OCI-LY1 (cell line): ENCODE data around the gene CLDN5.
"Not testable (repeated sequence)": the region's sequence is repeated elsewhere in the genome, so short reads cannot be mapped to it uniquely, and the experiment has no call there.

Experiments used
- H2AFZ ChIP-seq: fragments of 200-600 bp; sonication (generic), shearing (Covaris generic); 2 replicates; pipeline ENCODE4 v1.6.0; 2014; ENCODE audit warnings: antibody characterized with exemption, mild to moderate bottlenecking, low read length
- H3F3A ChIP-seq: fragments of 200-600 bp; sonication (generic), shearing (Covaris generic); 2 replicates; pipeline ENCODE4 v1.6.0; 2014; ENCODE audit warnings: mild to moderate bottlenecking, antibody characterized with exemption, low read length, moderate library complexity; ENCODE audit not compliant: insufficient read depth
- H3K27ac ChIP-seq: fragments of 200-600 bp; sonication (generic); 2 replicates; pipeline ENCODE4 v1.5.1; 2014; ENCODE audit warnings: low read length, mixed run types, mild to moderate bottlenecking, low read depth; ENCODE audit not compliant: poor library complexity, severe bottlenecking
- H3K27me3 ChIP-seq: fragments of 200-600 bp; sonication (generic); 2 replicates; pipeline ENCODE4 v1.6.0; 2014; ENCODE audit warnings: antibody characterized with exemption, mild to moderate bottlenecking, low read length, moderate library complexity; ENCODE audit not compliant: insufficient read depth
- H3K36me3 ChIP-seq: fragments of 200-600 bp; sonication (generic); 2 replicates; pipeline ENCODE4 v1.6.1; 2014; ENCODE audit warnings: mild to moderate bottlenecking, antibody characterized with exemption, low read length, moderate library complexity, mixed read lengths; ENCODE audit not compliant: insufficient read depth
- H3K4me1 ChIP-seq: fragments of 200-600 bp; sonication (generic); 2 replicates; pipeline ENCODE4 v1.5.1; 2014; ENCODE audit warnings: mild to moderate bottlenecking, low read length, moderate library complexity; ENCODE audit not compliant: insufficient read depth, severe bottlenecking
- H3K4me2 ChIP-seq: fragments of 200-600 bp; sonication (generic), shearing (Covaris generic); 2 replicates; pipeline ENCODE4 v1.6.1; 2014; ENCODE audit warnings: low read length
- H3K4me3 ChIP-seq: fragments of 200-600 bp; sonication (generic); 2 replicates; pipeline ENCODE4 v1.5.1; 2014; ENCODE audit warnings: low read length, low read depth, mild to moderate bottlenecking, mixed read lengths; ENCODE audit not compliant: poor library complexity, severe bottlenecking
- H3K79me2 ChIP-seq: fragments of 200-600 bp; shearing (Covaris generic); 2 replicates; pipeline ENCODE4 v1.6.1; 2016; ENCODE audit warnings: mixed run types, low read length, mixed read lengths; ENCODE audit not compliant: insufficient read depth
- H3K9ac ChIP-seq: fragments of 200-600 bp; sonication (generic), shearing (Covaris generic); 2 replicates; pipeline ENCODE4 v1.6.1; 2014; ENCODE audit warnings: mild to moderate bottlenecking, low read length, mixed read lengths
- H3K9me2 ChIP-seq: fragments of 200-600 bp; sonication (generic), shearing (Covaris generic); 2 replicates; pipeline ENCODE4 v1.6.1; 2014; ENCODE audit warnings: low read depth, mild to moderate bottlenecking, low read length, mixed read lengths
- H3K9me3 ChIP-seq: fragments of 200-600 bp; shearing (Covaris generic); 2 replicates; pipeline ENCODE4 v1.6.1; 2014; ENCODE audit warnings: low read length, mixed read lengths
- H4K20me1 ChIP-seq: fragments of 200-600 bp; sonication (generic), shearing (Covaris generic); 2 replicates; pipeline ENCODE4 v1.6.0; 2016; ENCODE audit warnings: mild to moderate bottlenecking, low read length; ENCODE audit not compliant: insufficient read depth
- EZH2 ChIP-seq: fragments of 200-600 bp; sonication (generic), shearing (Covaris generic); IDR thresholded peaks from 2 replicates; pipeline ENCODE4 v1.8.0; 2017; ENCODE audit warnings: borderline replicate concordance, mixed run types, mild to moderate bottlenecking, antibody characterized with exemption, low read length, moderate library complexity, mixed read lengths
- TF ChIP-seq, protein P1 (sequence below): fragments of 200-600 bp; sonication (generic), shearing (Covaris generic); IDR thresholded peaks from 2 replicates; pipeline ENCODE4 v1.5.1; 2017; ENCODE audit warnings: mild to moderate bottlenecking, antibody characterized with exemption, low read length, moderate library complexity, mixed read lengths

CLDN5 gene

DNA sequence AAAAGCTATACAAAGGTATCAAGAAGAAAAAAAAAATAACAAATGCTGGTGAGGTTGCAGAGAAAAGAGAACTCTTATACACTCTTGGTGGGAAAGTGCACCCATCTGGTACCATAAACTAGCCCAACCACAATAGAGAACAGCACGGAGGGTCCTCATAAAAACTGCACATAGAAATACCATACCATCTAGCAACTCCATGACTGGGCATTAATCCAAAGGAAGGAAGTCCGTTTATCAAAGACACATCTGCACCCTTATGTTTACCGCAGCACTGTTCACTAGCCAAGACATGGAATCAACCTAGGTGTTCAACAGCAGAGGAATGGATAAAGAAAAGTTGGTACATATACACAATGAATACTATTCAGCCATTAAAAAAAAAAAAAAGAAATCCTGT is 10.8 kb upstream of the CLDN5 start:
- H4K20me1 ChIP-seq, result no peaks in the 10 kb centered on the region
- TF ChIP-seq, protein P1, sequence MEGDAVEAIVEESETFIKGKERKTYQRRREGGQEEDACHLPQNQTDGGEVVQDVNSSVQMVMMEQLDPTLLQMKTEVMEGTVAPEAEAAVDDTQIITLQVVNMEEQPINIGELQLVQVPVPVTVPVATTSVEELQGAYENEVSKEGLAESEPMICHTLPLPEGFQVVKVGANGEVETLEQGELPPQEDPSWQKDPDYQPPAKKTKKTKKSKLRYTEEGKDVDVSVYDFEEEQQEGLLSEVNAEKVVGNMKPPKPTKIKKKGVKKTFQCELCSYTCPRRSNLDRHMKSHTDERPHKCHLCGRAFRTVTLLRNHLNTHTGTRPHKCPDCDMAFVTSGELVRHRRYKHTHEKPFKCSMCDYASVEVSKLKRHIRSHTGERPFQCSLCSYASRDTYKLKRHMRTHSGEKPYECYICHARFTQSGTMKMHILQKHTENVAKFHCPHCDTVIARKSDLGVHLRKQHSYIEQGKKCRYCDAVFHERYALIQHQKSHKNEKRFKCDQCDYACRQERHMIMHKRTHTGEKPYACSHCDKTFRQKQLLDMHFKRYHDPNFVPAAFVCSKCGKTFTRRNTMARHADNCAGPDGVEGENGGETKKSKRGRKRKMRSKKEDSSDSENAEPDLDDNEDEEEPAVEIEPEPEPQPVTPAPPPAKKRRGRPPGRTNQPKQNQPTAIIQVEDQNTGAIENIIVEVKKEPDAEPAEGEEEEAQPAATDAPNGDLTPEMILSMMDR, result no peak
- no peak for TF ChIP-seq EZH2
- no peak overlapping the region for H3K27ac ChIP-seq
- no peak overlapping the region for H2AFZ ChIP-seq
- no peaks in the 10 kb centered on the region for H3K79me2 ChIP-seq
- H3K36me3 ChIP-seq, result no peaks in the 10 kb centered on the region
- no peaks in the 10 kb centered on the region for H3K9me3 ChIP-seq
- no peaks in the 10 kb centered on the region for H3K4me1 ChIP-seq
- no peak overlapping the region for H3K9ac ChIP-seq
- H3F3A ChIP-seq, result no peaks in the 10 kb centered on the region
- no peaks in the 10 kb centered on the region for H3K9me2 ChIP-seq
- H3K4me3 ChIP-seq, result no peak overlapping the region
- H3K4me2 ChIP-seq, result no peak overlapping the region
- no peaks in the 10 kb centered on the region for H3K27me3 ChIP-seq

- Histone ChIP-seq H3K36me3 (no peaks in the 10 kb centered on the region), H3F3A (no peaks in the 10 kb centered on the region), H3K4me2 (no peak overlapping the region), H3K9me3 (no peaks in the 10 kb centered on the region), H3K9me2 (no peaks in the 10 kb centered on the region), H3K79me2 (no peaks in the 10 kb centered on the region), H4K20me1 (no peaks in the 10 kb centered on the region), H3K9ac (no peak overlapping the region), H3K4me3 (no peak overlapping the region), H3K4me1 (no peaks in the 10 kb centered on the region), H3K27ac (no peak overlapping the region), H2AFZ (no peak overlapping the region), H3K27me3 (no peaks in the 10 kb centered on the region)
- TF ChIP-seq, protein P1, result no peak
- no peak for TF ChIP-seq EZH2
These were observed 9.6 kb upstream of the CLDN5 start for GRCh38 chr22:19533857-19534256.

GRCh38 chr22:19533049-19533626 is 8.9 kb upstream of the CLDN5 start:
- Histone ChIP-seq H3K4me3 (no peak overlapping the region), H3K36me3 (no peaks in the 10 kb centered on the region), H3K9ac (no peak overlapping the region), H3K79me2 (no peaks in the 10 kb centered on the region), H3K27ac (no peak overlapping the region), H3K27me3 (no peaks in the 10 kb centered on the region), H3K9me2 (no peaks in the 10 kb centered on the region), H3K9me3 (no peaks in the 10 kb centered on the region), H2AFZ (no peak overlapping the region), H3F3A (no peaks in the 10 kb centered on the region), H3K4me2 (no peak overlapping the region), H3K4me1 (no peaks in the 10 kb centered on the region), H4K20me1 (no peaks in the 10 kb centered on the region)
- no peak for TF ChIP-seq EZH2
- TF ChIP-seq, protein P1, result no peak

- H3K27ac ChIP-seq, H3K4me2 ChIP-seq, H3K4me3 ChIP-seq, H2AFZ ChIP-seq, H3K9me3 ChIP-seq, H3K9me2 ChIP-seq, H3K9ac ChIP-seq, H3K4me1 ChIP-seq, H3K36me3 ChIP-seq, H3K79me2 ChIP-seq, H3F3A ChIP-seq, H4K20me1 ChIP-seq, H3K27me3 ChIP-seq: not testable (repeated sequence)
These were observed 7.1 kb upstream of the CLDN5 start for GRCh38 chr22:19531327-19531726.
